Thyroid gland (tissue), 4 donors: Measurements from ENCODE around the gene POU3F3. TPM values are rescaled to one million over a fixed set of nuclear protein-coding genes. Genes with fewer than 3 reads are reported as not detected.

ENCODE experiments used
- DNase-seq, 2 donors: peaks; one replicate each; pipeline ENCODE4 v3.0.0-alpha.2; 2019
- H3K27ac ChIP-seq, 3 donors: fragments of 200-600 bp; sonication (generic); 1 replicate in 2 of 3; 2 replicates in 1 of 3; pipeline ENCODE4 v1.5.1; 2016 to 2019; ENCODE audit warnings: mild to moderate bottlenecking in 1 of 3, moderate library complexity in 1 of 3
- H3K27me3 ChIP-seq: fragments of 200-600 bp; sonication (generic); one replicate; pipeline ENCODE4 v1.5.1; 2019
- H3K36me3 ChIP-seq, 2 donors: fragments of 200-600 bp; sonication (generic); one replicate each; pipeline ENCODE4 v1.5.1; 2016 to 2019
- H3K4me1 ChIP-seq, 2 donors: fragments of 200-600 bp; sonication (generic); one replicate each; pipeline ENCODE4 v1.5.1; 2017 to 2019
- H3K4me3 ChIP-seq, 3 donors: fragments of 200-600 bp; sonication (generic); replicated peaks in 1 of 3; 1 replicate in 2 of 3; 2 replicates in 1 of 3; pipeline ENCODE4 v1.5.1; 2016; ENCODE audit warnings: mild to moderate bottlenecking in 1 of 3
- H3K9me3 ChIP-seq: fragments of 200-600 bp; sonication (generic); one replicate; pipeline ENCODE4 v1.5.1; 2017
- CTCF ChIP-seq, 6 experiments: fragments of 200-600 bp in 3 of 6; fragments of 450-650 bp in 3 of 6; sonication (generic) in 3 of 6; IDR thresholded peaks; one replicate each; pipeline ENCODE4 v1.5.1; 2016 to 2019; ENCODE audit warnings: antibody characterized with exemption in 6 of 6, mild to moderate bottlenecking in 2 of 6, inconsistent platforms in 1 of 6, moderate library complexity in 1 of 6
- POLR2A ChIP-seq, 2 donors: fragments of 450-650 bp; IDR thresholded peaks; one replicate each; pipeline ENCODE4 v1.6.1; 2017; ENCODE audit warnings: antibody characterized with exemption in 2 of 2, mild to moderate bottlenecking in 2 of 2, moderate library complexity in 1 of 2
- WGBS, 2 donors: methylation state at CpG; one replicate each; pipeline ENCODE4 v1.1.5; 2017; 5-methylcytosine and 5-hydroxymethylcytosine counted together
- intact Hi-C: fragments of 100-400 bp; cut with DNase I; formaldehyde crosslinking; loops from one replicate; pipeline ENCODE4 v1.15.1; 2023
- total RNA-seq, 4 donors: library from RNA; depleted of rRNA; stranded (reverse); fragments of >200 nt; gene quantifications; one replicate each; pipeline ENCODE4 v1.2.3, GENCODE V29; 2016

The POU3F3 gene
- total RNA-seq, 4 donors from 2014 or later, result 0.22 TPM; not detected in 3

DNA sequence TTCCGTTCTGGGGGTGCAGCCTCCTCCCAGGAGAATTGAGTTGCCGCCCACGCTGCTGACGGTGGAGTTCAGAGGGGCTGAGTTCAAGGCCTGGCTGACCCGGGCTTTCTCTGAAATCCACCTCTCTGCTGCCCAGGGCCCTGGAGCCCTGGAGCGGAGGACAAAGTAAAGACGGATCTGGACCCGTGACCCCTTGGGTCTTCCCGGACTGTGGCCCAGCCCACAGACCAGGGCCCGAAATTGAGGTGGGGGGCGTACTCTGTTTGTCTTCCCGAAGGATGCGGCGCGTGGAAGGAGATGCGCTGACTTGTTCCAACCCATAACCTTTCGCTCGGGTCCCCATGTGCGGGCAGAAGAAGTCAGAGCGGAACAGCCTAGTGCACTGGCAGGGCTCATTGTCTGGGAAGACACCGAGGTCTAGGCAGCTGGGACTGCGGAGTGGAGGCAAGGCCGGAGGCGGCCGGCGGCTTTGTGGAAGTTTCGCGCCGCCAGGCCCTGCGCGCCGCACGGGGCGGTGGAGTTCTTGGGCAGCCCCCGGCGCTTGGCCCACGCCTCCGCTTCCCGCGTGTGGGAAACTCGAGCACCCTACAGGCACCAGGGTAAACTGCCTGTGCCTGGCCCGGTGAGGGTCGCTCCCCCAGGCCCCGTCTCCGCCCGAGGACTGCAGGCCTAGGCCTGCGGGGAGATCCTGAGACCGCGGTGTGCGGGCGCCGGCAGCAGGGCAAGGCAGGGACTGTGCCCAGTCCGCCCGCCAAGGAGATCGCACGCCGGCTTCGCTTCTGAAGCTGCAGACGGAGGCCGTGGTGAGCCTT lies 9.8 kb downstream of the POU3F3 start:
- WGBS, 2 donors, result 5 to 6% methylated on average over 17 to 38 of the region's 60 CpGs
- intact Hi-C loops, result no loop called here
- no peak for TF ChIP-seq POLR2A (IDR thresholded peaks at IDR 0.05)
- Histone ChIP-seq H3K9me3 (no peaks in the 10 kb centered on the region), H3K36me3 (no peaks in the 10 kb centered on the region), H3K27me3 (peaks cover 72% of the 10 kb centered on the region), H3K4me1 (peaks cover 0 to 11% of the 10 kb centered on the region in 2 donors), H3K27ac (no peak overlapping the region), H3K4me3 (no peak overlapping the region)
- DNase-seq, result no peak

DNA sequence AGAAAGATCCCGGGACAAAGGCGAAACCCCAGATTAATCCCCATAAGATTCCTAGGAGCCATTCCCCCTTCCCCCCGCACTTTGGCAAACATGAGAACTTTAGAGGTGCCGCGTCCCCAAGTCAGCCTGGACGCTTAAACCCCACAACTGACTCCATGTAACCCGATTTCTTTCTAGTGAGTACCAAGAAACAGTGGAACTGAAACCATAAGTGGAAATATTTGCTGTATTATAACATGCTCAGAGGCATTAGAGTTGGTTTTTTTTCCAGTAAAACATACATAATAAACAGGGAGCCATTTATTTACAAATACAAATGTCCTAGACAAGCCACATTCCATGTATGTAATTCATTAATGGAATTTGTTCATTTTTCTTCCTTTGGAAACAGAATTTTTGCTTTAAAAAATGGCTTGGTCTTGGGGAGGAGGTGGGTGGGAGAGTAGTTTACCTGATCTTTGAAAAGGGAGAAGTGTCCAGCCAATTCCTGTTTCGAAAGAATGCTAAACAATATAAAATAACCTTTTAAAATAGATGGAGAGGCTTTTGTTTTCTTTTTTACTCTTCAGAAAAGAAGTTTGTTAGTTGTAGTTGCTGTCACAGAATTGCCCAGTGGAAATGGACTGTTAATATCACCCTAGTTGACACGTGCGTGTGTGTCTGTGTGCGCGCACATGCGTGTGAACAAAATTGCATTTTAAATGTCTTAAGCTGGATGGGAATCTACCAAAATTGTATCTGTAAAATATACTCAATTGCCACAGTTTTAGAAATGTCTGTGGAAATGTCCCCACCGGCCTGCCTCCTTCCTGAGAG lies 10.6 kb downstream of the POU3F3 start:
- peaks cover 0 to 11% of the 10 kb centered on the region in 2 donors for H3K4me1 ChIP-seq
- no peak overlapping the region for H3K27ac ChIP-seq
- intact Hi-C loops, result no loop called here
- DNase-seq, result no peak
- WGBS, 2 donors, result 20% methylated on average over 14 of the region's 14 CpGs
- H3K36me3 ChIP-seq, result no peaks in the 10 kb centered on the region
- H3K4me3 ChIP-seq, result no peak overlapping the region
- TF ChIP-seq POLR2A (IDR thresholded peaks at IDR 0.05), result no peak
- no peak for TF ChIP-seq CTCF (IDR thresholded peaks at IDR 0.05)
- peaks cover 70% of the 10 kb centered on the region for H3K27me3 ChIP-seq
- no peaks in the 10 kb centered on the region for H3K9me3 ChIP-seq

- DNase-seq, result no peak
- H3K9me3 ChIP-seq, result no peaks in the 10 kb centered on the region
- no peaks in the 10 kb centered on the region for H3K36me3 ChIP-seq
- H3K4me3 ChIP-seq, result no peak overlapping the region
- intact Hi-C loops, result no loop called here
- no peak overlapping the region for H3K27ac ChIP-seq
- H3K4me1 ChIP-seq, result peaks cover 0 to 11% of the 10 kb centered on the region in 2 donors
- TF ChIP-seq POLR2A (IDR thresholded peaks at IDR 0.05) (no peak), CTCF (IDR thresholded peaks at IDR 0.05) (no peak)
- WGBS, 2 donors, result 6 to 9% methylated on average over 2 of the region's 2 CpGs
- peaks cover 65% of the 10 kb centered on the region for H3K27me3 ChIP-seq
Observed at GRCh38 chr2:104865096-104865470, 11.2 kb downstream of the POU3F3 start.

DNA sequence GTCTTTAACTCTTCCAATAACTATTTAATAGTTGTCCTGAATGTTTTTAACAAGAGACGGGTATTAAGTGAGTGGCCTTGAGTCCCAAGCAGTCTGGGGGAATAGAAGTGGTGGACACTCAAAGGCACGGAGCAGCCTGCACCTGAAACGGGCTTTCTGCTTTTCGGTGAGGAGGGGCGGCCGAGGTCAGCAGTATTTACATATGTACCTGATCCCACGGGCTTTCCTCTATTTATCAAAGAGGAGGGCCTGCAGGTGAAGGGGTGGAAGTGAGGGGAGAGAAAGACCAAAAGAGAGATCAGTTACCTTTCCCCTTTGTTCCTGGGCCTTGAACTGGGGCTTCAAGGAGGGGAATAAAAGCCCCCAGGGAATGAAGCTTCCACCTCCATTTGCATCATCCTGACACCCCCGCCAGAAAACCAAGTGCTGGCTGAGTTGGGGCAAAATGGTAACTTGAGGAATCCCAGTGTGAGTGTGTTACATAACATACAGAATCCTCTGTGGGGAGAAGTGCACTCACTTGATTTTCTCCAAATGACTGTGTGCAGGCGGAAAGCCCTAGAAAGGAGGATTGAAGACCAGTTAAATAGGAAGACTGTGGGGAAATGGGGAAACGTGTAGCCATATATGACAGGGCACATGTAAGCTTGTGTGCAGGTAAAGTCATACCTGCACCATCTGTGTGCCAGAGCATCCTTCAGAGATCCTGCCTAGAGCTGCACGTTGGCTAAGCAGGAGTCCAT lies 12.4 kb downstream of the POU3F3 start:
- Histone ChIP-seq H3K27ac (no peak overlapping the region), H3K36me3 (no peaks in the 10 kb centered on the region), H3K4me3 (no peak overlapping the region), H3K27me3 (peaks cover 70% of the 10 kb centered on the region), H3K4me1 (peaks cover 0 to 11% of the 10 kb centered on the region in 2 donors), H3K9me3 (no peaks in the 10 kb centered on the region)
- 7 to 8% methylated on average over 11 of the region's 11 CpGs for WGBS, 2 donors
- intact Hi-C loops, result no loop called here
- DNase-seq, result no peak
- TF ChIP-seq POLR2A (IDR thresholded peaks at IDR 0.05), result no peak
- TF ChIP-seq CTCF (IDR thresholded peaks at IDR 0.05), result no peak
